Astrocyte of the cerebellum (primary cell): ENCODE data around the gene BID.

ENCODE experiments used
- DNase-seq: peaks from one replicate; pipeline ENCODE4 v3.0.0-alpha.2; 2011; ENCODE audit warnings: low read depth
- H3K4me3 ChIP-seq: 2 replicates; pipeline ENCODE4 v1.5.1; 2011; ENCODE audit warnings: mild to moderate bottlenecking, low read depth, low read length, moderate library complexity
- CTCF ChIP-seq: IDR thresholded peaks from 2 replicates; pipeline ENCODE4 v1.5.1; 2012; ENCODE audit warnings: low read length, low read depth, moderate library complexity, mild to moderate bottlenecking; ENCODE audit errors: missing control alignments
- in situ Hi-C: cut with HindIII; loops from 2 replicates; pipeline ENCODE4 v1.10.0; 2017; ENCODE audit warnings: low sequenced_read_pairs

BID gene

GRCh38 chr22:17806437-17806836, 32.2 kb upstream of the BID start:
- TF ChIP-seq CTCF, result no peak
- in situ Hi-C loops, result no loop called here
- H3K4me3 ChIP-seq, result no peak overlapping the region
- DNase-seq, result no peak

- DNase-seq, result no peak
- in situ Hi-C loops, result no loop called here
- no peak overlapping the region for H3K4me3 ChIP-seq
- no peak for TF ChIP-seq CTCF
Measured at GRCh38 chr22:17804331-17805080, 30.2 kb upstream of the BID start.

- TF ChIP-seq CTCF, result no peak
- DNase-seq, result no peak
- in situ Hi-C loops, result no loop called here
- no peak overlapping the region for H3K4me3 ChIP-seq
Measured at GRCh38 chr22:17803609-17804270, 29.5 kb upstream of the BID start.

- no peak overlapping the region for H3K4me3 ChIP-seq
- no peak for TF ChIP-seq CTCF
- DNase-seq, result no peak
- in situ Hi-C loops, result no loop called here
Measured at GRCh38 chr22:17802822-17803221, 28.6 kb upstream of the BID start.

GRCh38 chr22:17802411-17802810, 28.1 kb upstream of the BID start:
- no peak for TF ChIP-seq CTCF
- in situ Hi-C loops, result no loop called here
- no peak for DNase-seq
- no peak overlapping the region for H3K4me3 ChIP-seq

DNA sequence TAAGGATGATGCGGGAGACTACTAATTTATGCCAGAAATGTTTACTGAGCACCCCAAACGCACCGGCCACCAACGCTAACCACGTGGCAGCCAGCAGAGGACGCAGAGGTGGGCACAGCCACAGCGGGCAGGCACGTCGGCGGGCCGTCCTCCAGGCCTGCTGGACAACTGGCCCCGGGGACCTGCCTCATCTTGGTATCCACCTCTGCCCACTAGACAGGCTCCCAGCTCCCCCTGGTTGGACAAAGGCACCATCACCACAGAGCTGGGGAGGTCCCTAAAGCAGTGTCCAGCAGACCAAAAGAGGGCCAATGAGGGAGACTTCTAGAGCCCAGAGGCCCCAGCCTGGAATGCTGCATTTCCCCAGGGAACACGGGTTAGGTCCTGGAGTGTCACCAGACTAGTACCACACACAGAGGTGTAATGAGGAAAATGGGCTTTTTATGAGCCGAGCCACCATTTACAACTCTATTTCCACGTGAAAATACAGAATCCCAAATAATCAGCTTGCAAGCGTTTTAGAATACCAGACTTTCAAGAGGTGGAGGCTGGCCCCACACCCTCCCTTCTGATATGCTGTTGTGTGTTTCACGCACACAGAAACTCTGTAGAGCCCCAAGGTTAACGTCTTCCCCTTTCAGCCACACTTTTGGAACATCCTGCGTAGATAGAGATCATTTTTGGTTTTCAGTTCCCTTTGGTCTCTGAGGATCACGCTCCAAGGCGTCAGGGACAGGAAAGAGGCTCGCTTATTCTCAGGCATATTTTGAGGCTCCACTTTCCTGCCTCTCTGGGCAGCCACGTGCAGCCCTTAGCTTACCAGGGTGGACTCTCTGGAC, 23.7 kb upstream of the BID start:
- no peak overlapping the region for H3K4me3 ChIP-seq
- TF ChIP-seq CTCF, result no peak
- in situ Hi-C loops, result no loop called here

More for the DNA sequence above, 23.7 kb upstream of the BID start:
- DNase-seq, result no peak
